ENCODE measurements around the gene ANAPC15.

- TF ChIP-seq CTCF (IDR thresholded peaks at IDR 0.05) (no peak), POLR2A (IDR thresholded peaks at IDR 0.05) (no peak)
Observed at GRCh38 chr11:72120930-72121329, 8.4 kb upstream of the ANAPC15 start.
